GM21717 (cell line): ENCODE measurements around the gene PARP15.
"Not testable (repeated sequence)": the region's sequence is repeated elsewhere in the genome, so short reads cannot be mapped to it uniquely, and the experiment has no call there.

Experiments used
- ATAC-seq: cut with Tn5 transposase; IDR thresholded peaks from one replicate; pipeline ENCODE4 v1.9.1; 2021; ENCODE audit warnings: mild to moderate bottlenecking, moderate library complexity; ENCODE audit not compliant: unreplicated experiment

Gene PARP15

DNA sequence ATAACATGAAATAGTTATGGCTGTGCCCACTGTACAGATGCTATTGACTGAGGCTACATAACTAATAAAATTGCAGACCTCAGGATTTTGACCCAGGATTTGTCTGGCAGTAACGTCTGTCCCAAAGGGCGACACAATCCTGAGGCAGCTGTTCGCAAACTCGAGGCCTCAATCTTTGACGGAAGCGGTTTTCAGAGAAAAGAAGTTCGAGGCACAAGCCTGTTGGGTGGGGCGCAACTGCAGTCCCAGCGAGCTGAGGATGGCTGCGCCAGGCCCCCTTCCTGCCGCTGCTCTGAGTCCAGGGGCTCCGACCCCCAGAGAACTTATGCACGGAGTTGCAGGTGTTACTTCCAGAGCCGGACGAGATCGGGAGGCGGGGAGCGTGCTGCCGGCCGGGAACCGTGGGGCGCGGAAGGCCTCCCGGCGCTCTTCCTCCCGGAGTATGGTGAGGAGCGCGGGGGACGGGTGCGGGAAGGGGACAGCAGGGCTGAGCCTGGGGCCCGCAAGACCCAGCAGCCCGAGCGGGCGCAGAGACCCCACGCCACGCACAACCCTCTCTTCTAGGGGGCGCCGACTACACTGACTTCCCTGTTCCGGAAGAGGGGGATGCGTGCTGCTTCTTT is at the start of gene PARP15:
Gene PARP15, plus strand, starts transcription at position 242 of the 623 bp plus-strand sequence. Its CDS starts 18 bp downstream, at position 260.
- no peak for ATAC-seq

DNA sequence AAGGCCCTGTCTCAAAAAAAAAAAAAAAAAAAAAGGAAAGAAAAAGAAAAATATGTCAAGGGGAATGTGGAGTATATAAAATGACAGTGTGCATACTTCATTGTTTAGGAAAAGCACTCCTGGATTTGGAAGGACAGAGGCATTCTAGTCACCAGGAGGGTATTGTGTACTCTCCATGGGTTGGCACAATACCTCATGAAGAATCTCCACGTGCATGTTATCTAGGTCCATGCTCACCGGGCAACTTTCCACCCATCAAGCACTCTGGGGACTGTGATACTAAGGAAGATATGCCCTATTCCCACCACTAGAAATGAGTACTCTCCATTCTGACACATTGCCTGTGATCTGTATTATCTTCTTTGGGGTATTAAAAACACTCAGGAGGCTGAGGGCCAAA is 47.3 kb upstream of the PARP15 start:
- no peak for ATAC-seq

DNA sequence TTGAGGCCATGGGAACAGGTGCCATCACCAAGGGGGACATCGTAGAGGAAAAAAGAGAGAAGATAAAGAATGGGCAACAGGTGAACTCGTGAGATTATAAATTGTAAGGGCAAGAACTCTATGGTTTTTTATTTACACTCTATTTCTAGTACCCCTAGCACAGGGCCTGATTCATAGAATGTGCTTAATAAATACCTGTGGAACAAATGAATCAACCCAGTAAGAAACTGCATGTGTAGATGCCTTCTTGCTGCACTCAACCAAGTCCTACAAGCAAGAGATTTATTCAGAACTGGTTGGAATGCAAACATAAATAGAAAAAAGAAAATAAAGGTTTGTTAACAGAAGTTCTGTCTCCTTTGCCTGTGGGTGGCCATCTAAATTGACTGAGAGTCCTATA is 44.0 kb upstream of the PARP15 start:
- ATAC-seq: no peak

DNA sequence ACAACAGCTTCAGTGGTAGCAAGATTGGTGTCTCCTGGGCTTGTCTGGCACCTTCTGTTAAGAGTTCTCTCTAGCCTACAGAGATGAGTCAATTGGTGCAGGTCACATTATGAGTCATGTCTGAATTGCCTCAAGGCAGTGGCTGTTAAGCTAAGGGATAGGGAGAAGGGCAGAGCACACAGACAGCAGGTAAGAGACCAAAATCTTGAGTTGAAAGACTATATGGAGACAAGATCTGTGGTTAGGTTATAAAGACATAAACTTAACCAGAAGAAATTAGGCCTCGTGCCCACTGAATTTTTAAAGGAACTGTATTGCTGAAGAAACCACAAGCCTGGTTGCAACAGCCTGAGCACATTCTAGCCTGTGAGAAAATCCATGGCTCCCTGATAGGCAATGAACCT is 43.5 kb upstream of the PARP15 start:
- ATAC-seq: peak; percentile 99

DNA sequence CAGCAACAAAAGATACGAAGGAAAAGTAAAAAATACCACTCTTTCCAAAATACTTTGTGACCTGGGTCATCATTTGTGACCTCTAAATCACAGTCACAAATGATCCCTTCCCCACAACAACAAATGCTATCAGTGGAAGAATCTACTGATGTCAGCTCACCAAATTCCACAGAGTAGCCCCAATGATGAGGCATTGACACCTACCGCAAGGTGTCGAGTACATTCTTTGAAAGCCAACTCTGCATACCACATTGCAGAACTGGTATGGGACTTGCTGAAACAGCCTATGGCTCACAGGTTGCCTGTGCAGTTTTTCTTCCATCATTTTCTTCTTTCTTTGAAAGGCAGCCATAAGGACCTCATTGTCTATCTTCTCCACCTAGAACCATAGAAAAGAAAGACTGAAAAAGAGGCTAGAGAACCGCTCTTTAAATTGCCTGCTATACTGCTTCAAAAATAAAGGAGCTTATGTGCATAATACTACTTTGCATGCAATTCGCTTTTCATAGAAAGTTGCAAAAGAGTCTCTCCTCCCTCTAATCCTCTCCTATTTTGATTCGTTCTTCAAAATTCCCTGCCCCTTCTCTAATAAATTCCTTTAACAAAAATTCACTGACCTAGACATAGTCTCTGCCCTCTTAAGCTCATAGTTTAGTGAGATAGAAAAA is 41.4 kb upstream of the PARP15 start:
- no peak for ATAC-seq

DNA sequence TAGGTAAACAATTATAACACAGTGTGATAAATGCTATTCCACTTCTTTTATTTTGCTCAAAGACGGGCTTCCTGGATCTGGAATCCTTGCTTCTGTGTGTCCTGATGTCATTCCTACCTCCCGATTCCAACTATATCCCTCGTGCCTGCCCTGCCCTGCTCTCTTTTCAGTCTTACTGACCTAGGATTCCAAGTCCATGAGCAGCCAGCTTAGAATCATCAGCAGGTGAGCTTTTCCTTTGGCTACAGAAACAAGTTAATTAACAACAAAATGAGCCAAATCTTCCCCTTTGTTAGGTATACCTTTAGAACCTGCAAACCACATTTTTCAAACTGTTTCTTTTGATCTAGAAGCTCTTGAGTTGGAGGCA is 40.8 kb upstream of the PARP15 start:
- ATAC-seq: no peak

DNA sequence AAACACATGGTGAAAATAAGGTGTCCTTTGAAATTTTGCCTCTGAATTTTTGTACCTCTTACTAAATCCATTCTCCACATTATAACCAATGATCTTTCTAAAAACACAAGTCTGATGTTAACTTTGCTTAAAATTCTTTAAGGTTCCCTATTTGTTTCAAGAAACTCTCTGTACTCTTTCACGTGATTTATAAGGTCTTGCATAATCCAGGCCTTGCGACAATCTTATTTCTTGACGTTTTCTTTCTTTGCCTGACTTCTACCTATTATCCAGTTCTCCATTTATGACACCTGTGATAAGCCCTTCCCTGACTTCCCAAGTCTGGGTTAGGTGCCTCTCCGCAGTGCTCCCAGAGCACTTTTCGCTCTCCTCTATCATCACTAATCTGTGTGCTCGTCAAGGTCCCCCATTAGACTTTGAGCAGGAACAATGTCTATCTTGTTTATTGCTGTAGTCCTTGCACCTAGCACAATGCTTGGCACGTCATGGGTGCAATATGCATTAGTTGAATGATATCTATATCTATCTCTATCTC is 38.4 kb upstream of the PARP15 start:
- ATAC-seq: no peak

DNA sequence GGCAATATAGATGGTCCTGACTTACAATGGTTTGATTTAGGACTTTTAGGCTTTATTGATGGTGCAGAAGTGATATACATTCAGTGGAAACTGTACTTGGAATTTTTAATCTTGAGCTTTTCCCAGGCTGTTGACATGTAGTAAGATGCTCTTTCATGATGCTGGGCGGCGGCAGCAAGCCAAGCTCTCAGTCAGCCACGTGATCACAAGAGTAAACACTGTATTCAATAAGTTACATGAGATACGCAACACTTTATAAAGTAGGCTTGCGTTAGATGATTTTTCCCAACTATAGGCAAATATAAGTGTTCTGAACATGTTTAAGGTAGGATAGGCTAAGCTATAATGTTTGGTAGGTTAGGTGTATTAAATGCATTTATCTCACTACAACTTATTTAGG is 31.3 kb upstream of the PARP15 start:
- ATAC-seq: no peak

DNA sequence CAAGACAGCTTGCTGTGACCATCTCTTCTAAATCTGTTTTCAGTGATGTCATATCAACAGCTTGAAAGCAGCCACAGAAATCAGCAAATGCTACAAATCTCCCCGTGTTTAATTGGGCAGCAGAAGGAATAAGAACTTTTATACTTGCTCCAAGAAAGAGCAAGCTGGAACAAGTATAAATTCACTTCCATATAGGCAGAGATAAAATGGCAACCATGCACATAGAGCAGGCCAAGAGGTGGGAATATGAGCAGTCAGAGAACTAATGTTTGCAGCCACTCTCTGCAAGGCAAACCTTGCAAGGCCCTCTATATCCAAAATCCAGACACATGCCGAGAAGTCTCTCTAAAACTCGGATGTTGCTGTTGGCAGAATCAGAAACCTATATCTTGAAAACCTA is 29.4 kb upstream of the PARP15 start:
- no peak for ATAC-seq

DNA sequence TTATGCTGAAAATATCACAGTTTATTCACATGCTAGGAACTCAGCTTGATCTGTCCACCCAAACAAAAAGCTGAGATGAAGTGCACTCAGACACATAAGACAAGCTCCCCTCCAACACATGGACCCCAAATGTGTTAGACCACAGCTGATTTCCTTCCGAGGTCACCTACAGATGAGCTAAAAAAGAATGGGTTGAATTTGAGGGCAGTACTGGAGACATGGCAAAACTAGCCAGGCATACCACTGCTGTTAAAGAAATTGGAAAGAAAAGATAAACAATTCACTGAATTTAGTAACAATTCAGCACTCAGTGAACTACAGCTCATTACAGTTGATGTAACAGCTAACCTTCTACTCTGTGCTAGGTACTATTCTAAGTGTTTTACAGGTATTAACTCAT is 28.8 kb upstream of the PARP15 start:
- no peak for ATAC-seq

DNA sequence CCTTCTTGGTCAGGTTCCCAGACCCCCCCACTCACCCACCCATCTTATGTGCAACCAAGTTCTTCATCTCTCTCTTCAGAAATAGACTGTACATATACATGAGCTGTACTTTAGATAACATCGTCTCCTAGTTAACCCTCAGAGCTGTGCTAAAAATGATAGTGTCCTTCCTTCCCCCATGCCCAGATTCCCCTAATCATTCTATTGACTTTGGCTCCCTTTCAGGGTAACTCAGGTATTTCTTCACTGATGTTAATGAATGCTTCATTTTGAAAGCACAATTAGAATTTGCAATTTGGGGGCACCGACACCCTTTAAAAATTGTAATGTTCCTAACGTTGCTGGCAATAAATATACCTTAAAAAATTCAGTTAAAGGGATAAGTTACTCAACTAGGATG is 24.3 kb upstream of the PARP15 start:
- no peak for ATAC-seq

DNA sequence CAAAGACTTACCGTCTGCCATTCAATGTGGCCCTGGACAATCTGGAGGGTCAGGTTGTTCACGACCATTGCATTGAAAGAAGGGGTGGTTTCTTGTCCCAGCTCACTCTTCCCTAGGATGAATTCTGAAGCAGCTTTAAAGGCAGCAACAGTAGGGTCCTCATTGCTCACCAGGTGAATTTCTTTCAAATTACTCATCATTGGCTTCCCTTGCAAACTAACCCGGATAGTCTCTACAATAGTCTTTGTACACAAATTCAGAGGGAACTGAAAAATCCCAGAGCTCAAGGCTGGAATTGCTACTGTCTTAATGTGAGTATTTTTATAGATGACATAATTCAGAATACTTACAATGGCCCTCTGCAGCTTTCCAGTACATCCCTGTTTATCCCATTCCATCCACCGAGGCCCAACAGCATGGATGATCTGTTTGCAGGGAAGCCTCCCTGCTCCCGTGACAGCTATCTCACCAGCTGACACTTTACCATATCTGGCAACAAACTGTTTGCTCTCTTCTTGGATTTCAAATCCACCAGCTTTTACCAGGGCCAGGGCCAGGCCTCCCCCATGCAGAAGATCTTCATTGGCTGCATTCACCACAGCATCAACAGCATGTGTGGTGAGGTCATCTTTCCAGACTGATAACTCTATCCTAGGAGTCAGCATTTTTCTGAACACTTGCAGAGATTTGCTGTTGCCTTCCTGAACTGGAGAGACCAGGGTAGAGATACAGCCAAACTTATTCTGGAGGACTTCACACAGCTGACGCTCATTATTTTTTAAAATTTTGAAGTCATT is 22.0 kb upstream of the PARP15 start:
- ATAC-seq: no peak

DNA sequence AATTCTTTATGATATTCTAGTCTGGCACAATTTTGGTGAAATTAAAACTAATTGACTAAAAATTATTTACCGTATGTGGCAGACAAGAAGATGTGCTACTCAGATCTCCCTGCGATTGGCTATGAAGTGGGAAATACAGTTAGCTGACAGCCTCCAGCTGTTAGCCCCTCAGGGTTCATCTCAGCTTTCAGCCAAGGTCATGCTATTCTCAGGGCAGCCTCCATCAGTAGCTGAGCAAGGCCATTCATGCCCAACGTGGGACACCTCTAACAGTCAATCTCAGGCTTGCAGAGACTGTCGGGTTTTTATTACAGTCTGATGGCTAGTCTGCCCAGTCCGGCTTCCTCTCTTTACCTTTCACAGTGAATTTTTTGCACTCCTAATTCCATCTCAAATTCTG is 20.1 kb upstream of the PARP15 start:
- ATAC-seq: no peak

DNA sequence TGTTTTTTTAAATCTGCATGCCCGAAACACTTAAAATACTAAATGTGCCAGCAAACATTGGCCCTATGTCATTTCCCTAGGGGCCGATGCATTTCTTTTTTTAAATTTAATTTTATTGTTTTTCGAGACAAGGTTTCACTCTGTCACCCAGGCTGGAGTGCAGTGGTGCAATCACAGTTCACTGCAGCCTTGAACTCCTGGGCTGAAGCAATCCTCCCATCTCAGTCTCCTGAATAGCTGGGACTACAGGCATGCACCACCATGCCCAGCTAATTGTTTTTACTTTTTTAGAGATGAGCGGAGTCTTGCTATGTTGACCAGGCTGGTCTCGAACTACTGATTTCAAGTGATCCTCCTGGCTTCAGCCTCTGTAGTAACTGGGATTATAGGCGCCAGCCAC is 18.8 kb upstream of the PARP15 start:
- no peak for ATAC-seq

DNA sequence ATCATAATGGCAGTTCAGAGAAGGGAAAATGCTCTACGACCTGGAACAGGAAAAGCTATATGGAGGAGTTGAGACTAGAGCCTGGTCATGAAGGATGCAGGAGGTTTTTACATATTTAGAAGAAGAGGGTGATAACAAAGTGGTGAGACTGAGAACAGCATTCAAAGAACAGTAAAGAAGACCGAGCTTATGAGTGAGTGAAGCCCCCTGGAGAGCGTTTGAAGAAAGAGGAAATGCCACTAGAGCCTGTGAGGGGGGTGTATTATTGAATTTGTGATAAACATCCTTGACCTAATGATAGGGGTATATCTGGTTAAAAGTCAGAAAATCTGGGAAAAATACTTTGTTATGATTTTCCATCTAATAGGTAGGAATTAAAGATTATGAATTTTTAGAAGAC is 17.5 kb upstream of the PARP15 start:
- no peak for ATAC-seq

DNA sequence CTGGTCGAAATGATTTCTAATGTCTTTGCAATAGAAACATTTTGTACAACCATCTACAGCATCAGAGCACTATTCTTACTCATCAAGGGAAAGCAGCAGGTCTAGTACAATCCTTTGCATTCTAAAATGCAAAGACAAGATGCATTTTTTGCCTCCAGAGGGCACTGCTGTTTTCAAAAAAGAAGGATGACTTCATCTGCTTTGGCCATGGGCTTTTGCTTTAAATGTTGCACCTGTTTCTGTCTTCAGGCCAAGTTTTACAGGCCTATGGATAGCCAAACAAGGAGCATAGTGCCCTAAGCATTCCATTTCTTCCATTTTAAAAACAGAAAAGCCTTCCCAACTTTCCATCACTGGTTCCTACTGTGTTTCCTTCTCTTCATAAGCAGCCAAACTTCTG is 16.8 kb upstream of the PARP15 start:
- ATAC-seq: no peak

DNA sequence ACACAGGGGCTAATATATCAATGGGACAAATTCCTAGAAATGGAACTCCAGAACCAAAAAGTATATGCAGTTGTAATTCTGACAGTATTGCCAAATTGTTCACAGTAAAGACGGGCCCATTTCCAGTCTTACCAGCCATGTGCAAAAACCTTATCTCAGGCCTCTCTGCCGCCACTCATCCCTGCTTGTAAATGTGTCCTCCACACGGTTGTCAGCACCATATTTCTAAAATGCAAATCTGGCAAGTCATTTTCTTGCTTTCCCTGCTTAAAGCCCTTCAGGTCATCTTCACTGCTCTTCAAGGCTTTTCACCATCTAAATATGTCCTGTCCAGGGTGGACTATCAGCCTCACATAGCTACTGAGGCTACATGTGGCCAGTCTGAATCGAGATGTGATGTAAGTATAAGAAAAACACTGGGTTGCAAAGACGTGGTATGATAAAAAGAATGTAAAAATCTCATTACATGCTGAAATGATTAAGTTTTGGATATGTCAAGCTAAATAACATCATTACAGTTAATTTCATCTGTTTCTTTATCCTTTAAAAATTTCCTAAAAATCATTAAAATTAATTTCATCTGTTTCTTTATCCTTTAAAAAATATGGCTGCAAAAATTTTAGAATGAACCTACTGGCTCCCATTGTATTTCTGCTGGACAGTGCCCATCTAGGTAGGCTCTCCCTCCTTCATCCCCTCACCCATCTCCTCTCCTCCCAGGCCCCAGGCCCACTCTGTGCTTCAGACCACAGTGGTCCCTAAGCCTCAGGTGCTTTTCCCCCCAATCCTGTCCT is 14.3 kb upstream of the PARP15 start:
- ATAC-seq: no peak

DNA sequence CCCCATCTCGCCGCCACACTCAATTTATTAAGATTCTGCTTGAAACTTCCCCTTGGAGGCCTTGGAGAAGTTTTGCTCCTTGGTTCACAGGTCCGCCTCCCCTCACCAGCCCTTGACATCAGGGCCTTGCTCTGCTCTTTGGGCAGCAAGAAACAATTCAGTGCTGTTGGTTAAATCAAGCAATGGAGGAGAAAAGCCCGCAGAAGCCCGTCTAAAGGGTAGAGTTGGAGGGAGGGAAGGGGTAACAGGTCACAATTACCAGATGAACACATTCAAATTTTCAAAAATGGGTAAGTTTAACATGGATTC is 13.8 kb upstream of the PARP15 start:
- ATAC-seq: no peak

DNA sequence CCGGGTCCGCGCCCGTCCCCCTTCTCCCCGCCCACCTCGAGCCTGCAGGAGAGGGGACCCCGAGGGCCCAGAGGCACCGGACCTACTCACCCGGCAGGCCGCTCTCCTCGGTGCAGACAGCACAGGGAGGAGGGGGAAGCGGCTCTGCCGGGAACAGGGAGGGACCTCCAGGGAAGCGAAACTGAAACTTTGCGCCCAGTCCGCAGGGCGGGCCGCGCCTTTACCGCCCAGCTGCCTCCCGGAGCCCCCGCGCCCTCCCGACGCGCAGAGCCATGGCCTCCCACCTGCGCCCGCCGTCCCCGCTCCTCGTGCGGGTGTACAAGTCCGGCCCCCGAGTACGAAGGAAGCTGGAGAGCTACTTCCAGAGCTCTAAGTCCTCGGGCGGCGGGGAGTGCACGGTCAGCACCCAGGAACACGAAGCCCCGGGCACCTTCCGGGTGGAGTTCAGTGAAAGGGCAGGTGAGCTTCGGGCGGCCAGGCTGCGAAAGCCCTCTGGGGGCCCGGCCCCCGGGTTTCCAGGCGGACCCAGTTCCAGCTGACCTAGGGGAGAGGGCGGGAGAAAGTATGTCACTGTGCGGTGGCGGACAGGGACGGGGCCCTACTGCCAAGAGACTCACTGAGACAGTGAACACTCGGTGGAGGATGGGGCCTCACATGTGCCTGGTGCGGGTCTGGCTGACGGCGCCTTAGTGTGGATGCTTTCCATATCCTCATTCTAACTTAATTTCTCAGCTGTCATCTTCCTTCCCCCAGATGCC is 13.1 kb upstream of the PARP15 start, which contains the start of the genes DTX3L and PARP9:
Gene DTX3L, plus strand, starts transcription at position 184 of the 758 bp plus-strand sequence. Its CDS starts 89 bp downstream, at position 273.
Gene PARP9, minus strand, starts transcription at position 146 of the 758 bp plus-strand sequence. CDS start 4,680 bp downstream, outside the sequence.
- peak; percentile 85 for ATAC-seq

DNA sequence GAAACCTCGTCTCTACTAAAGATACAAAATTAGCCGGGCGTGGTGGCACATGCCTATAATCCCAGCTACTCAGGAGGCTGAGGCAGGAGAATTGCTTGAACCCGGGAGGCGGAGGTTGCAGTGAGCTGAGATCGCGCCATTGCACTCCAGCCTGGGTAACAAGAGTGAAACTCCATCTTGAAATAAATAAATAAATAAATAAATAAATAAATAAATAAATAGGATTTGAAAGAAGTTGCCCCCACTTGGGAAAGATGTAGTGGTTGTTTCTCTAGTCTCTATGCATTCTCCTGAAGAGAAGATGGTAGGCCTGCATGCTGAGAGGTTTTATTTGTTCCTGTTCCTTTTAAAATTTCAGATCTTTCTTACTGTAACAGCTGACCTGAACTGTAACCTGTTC is 9.3 kb upstream of the PARP15 start:
- ATAC-seq: not testable (repeated sequence)
